GM10266 (cell line): ENCODE results near the gene MS4A15.
A peak's percentile ranks its signal among the peaks of the same experiment; 100 is the strongest.

Experiments
- DNase-seq: peaks from one replicate; pipeline ENCODE4 v3.0.0; 2012; ENCODE audit errors: extremely low spot score
- TF ChIP-seq, protein P1 (sequence below): IDR thresholded peaks from 2 replicates; pipeline ENCODE4 v1.5.1; 2012; ENCODE audit warnings: mild to moderate bottlenecking, low read depth; ENCODE audit not compliant: control insufficient read depth, insufficient read depth; ENCODE audit errors: missing control alignments

The MS4A15 gene

DNA sequence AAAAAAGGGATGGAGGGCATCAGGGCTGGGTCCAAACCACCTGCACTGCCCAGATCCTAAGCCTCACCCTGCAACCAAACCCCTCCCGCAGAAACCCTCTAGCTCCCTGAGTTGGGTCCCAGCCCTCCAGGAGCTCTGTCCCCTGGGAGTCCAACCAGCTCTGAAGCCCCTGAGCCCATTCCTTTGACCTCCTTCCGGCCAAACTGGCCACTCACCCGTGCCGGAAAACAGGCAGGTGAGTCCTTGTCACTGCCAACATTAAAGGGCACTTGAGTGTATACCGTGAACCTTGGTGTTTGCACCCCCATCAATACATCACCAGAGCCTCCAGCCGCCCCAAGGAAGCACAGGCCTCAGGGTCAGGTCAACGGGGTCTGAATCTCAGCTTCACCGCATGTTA lies 11.5 kb downstream of the MS4A15 start:
- TF ChIP-seq, protein P1, sequence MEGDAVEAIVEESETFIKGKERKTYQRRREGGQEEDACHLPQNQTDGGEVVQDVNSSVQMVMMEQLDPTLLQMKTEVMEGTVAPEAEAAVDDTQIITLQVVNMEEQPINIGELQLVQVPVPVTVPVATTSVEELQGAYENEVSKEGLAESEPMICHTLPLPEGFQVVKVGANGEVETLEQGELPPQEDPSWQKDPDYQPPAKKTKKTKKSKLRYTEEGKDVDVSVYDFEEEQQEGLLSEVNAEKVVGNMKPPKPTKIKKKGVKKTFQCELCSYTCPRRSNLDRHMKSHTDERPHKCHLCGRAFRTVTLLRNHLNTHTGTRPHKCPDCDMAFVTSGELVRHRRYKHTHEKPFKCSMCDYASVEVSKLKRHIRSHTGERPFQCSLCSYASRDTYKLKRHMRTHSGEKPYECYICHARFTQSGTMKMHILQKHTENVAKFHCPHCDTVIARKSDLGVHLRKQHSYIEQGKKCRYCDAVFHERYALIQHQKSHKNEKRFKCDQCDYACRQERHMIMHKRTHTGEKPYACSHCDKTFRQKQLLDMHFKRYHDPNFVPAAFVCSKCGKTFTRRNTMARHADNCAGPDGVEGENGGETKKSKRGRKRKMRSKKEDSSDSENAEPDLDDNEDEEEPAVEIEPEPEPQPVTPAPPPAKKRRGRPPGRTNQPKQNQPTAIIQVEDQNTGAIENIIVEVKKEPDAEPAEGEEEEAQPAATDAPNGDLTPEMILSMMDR, result no peak
- no peak for DNase-seq

DNA sequence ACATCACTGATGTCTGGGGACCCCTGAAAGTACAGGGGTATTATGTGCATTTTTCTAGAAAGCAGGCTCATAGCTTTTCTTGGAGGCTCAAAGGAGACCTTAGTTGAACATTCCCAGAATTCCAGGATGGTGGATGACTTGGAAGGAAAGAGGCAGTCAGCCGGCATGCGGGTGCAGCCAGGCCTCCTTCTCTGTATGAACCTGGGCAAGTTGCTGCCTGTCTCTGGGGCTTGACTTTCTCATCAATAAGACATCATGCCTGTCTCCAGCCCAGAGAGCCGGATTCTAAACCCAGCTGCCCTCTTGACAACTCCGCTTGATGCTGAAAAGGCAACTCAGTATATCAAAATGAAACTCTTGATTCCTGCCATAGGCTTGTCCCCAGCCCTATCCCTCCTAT lies 12.6 kb downstream of the MS4A15 start:
- no peak for DNase-seq
- TF ChIP-seq, protein P1, result no peak

DNA sequence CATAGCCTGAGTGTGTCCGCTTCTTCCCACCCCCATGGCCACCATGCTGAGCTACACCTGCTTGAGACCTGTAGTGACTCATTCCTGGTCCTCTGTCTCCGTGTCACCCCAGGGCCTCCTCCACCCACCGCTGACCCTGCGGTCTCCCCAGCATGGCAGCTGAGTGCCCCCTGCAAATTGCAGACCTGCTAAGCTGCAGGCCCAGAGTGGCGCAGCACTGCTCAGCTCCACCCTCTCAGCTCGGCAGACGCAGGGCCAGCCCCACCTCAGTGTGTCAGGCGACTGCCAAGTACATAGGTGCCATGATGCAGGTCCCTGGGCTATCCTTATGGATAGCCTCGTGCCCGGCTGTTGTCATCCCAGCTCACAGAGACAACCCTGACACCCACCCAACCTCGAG lies 13.1 kb downstream of the MS4A15 start:
- no peak for DNase-seq
- TF ChIP-seq, protein P1, result no peak

DNA sequence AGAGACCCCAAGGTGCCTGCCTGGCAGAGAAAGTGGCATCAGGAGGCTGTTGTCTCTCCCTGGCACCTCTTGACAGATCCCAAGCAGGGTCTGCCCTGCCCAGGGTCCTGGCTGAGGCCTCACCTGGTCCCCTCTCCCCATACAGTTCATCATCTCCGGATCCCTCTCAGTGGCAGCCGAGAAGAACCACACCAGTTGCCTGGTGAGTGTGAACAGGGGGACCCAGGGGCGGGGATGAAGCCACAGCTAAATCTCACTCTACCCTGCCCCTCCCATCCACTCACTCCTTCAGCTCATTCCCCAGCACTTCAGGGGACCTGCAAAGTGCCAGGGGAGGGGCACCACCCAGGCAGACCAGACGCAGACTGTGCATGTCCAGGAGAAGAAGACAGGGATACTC lies 14.5 kb downstream of the MS4A15 start:
- no peak for DNase-seq
- TF ChIP-seq, protein P1, result no peak

DNA sequence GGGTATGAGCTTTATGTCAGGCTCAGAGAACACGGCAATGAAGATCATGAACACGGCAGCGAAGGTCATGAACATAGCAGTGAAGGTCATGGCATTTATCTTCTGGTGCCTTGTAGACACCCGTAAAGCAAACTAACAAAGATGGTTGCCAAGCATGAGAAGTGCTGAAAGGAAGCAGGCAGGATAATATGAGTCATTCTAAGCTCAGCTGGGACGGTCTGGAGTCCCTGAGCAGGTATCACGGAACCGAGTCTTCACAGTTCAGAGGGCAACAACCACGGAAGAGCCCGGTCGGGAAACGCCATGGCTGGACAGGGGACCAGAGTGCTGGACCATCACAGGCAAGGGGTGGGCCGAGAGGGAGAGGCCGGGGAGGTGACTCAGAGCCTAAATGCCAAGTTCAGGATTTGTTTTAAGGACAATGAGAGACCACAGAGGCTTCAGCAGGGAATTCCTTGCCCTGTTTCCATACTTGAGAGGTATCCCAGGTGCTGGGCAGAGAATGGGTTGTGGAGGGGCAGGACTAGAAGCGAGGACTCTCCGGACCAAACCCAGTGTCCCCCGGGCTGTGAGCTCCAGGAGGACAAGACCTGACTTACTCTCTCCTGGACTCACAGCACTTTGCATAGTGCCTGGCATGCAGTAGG lies 15.3 kb downstream of the MS4A15 start:
- DNase-seq, result peak; percentile 45
- TF ChIP-seq, protein P1, result no peak

DNA sequence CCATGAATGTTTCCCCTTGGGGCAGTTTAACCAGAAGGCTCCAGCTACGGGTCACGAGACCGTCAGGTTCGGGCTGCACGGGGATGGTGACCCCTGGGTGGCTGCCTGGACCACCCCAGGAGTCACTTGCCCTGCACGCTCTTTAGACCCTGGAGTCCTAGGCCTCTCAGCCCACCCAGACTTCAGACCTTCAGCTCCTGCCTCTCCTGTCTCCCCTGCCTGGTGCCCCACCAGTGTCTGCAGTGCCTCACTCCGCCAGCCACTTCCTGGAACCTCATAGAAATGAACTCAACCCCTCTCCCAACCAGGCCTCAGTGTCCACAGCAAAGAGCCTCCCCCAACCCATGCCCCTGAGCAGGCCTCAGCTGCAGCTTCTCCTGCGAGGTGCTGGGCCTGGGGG lies 16.0 kb downstream of the MS4A15 start:
- TF ChIP-seq, protein P1, result no peak
- no peak for DNase-seq

DNA sequence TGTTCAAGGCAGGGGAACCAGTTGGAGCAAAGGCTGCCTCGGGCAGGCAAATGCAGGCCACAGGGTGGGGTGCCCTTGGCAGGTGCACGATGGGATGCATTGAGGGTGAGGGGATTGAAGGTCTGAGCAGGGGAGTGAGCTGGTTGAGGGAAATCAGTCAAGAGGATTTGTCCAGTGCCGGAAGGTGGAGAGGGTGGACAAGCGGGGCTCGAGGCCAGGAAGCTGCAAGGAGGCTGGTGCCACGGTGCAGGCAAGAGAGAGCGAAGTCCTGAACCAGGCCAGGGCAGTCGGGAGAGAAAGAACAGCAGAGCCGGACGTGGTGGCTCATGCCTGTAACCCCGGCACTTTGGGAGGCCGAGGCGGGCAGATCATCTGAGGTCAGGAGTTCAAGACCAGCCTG lies 18.1 kb downstream of the MS4A15 start:
- TF ChIP-seq, protein P1, result no peak
- no peak for DNase-seq
